Parathyroid adenoma (tissue), 2 donors: Measurements from ENCODE around the gene DNHD1.

Experiments
- H2AFZ ChIP-seq: fragments of 300-600 bp; sonication (generic); one replicate; pipeline ENCODE4 v1.7.0; 2017; ENCODE audit warnings: antibody characterized with exemption, mild to moderate bottlenecking
- H3K27ac ChIP-seq: fragments of 300-600 bp; sonication (generic); one replicate; pipeline ENCODE4 v1.7.0; 2017
- H3K27me3 ChIP-seq: fragments of 300-600 bp; sonication (generic); one replicate; pipeline ENCODE4 v1.7.0; 2017; ENCODE audit warnings: low read length; ENCODE audit not compliant: control insufficient read depth, insufficient read depth
- H3K36me3 ChIP-seq: fragments of 300-600 bp; sonication (generic); one replicate; pipeline ENCODE4 v1.7.0; 2017; ENCODE audit warnings: low read length; ENCODE audit not compliant: control insufficient read depth, insufficient read depth
- H3K4me1 ChIP-seq: fragments of 300-600 bp; sonication (generic); one replicate; pipeline ENCODE4 v1.7.0; 2017; ENCODE audit warnings: control low read depth
- H3K4me2 ChIP-seq: fragments of 300-600 bp; sonication (generic); one replicate; pipeline ENCODE4 v1.7.0; 2017; ENCODE audit warnings: low read length
- H3K4me3 ChIP-seq: fragments of 300-600 bp; sonication (generic); one replicate; pipeline ENCODE4 v1.7.0; 2017; ENCODE audit warnings: low read depth, low read length
- H3K79me2 ChIP-seq: fragments of 300-600 bp; sonication (generic); one replicate; pipeline ENCODE4 v1.7.0; 2017; ENCODE audit warnings: control low read depth
- H3K9ac ChIP-seq: fragments of 300-600 bp; sonication (generic); one replicate; pipeline ENCODE4 v1.7.0; 2017; ENCODE audit warnings: mild to moderate bottlenecking
- H3K9me3 ChIP-seq: fragments of 300-600 bp; sonication (generic); one replicate; pipeline ENCODE4 v1.7.0; 2017; ENCODE audit warnings: low read length; ENCODE audit not compliant: control insufficient read depth
- TF ChIP-seq, protein P1 (sequence below): fragments of 300-600 bp; sonication (generic); IDR thresholded peaks from one replicate; pipeline ENCODE4 v1.7.0; 2017; ENCODE audit warnings: antibody characterized with exemption, mild to moderate bottlenecking
- donor health status: primary hyperparathyroidism.

Gene DNHD1

DNA sequence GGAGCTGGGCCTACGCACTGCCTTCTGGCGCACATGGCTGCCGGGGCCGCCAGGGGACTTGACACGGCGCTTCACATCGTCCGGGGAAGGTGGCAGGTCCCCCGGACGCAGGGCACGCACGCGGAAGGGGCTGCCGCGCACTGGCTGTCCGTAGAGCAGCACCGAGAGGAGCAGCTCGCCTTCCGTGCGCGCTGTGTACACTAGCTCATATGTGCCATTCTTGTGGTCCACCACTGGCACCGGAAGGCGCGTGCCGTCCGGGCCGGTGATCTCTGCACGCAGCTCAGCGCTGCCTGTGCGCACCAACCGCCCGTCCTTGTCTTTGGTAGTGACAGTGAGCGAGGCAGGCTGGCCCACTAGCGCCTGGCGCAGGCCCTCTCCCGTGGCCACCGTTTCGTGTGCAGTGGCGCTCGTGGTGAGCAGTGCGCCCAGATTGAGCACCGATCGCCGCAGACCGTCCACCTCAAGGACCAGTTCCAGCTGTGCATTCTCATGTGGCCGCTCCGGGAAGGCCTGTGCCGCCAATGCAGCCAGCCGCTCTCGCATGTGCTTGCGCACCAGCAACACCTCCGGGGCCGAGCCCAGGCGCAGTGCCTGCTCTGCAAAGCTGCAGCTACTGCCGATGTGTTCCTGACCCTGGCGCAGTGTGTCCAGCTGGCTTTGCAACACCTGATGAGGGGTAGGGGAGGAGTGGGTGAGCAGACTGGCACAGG lies 40.6 kb upstream of the DNHD1 start:
- no peak overlapping the region for H3K4me2 ChIP-seq
- H3K9me3 ChIP-seq: no peaks in the 10 kb centered on the region
- no peaks in the 10 kb centered on the region for H3K4me1 ChIP-seq
- H3K4me3 ChIP-seq: no peak overlapping the region
- H3K27ac ChIP-seq: no peak overlapping the region
- no peaks in the 10 kb centered on the region for H3K36me3 ChIP-seq
- no peaks in the 10 kb centered on the region for H3K79me2 ChIP-seq
- H2AFZ ChIP-seq: no peak overlapping the region
- no peak overlapping the region for H3K9ac ChIP-seq
- no peaks in the 10 kb centered on the region for H3K27me3 ChIP-seq
- TF ChIP-seq, protein P1, sequence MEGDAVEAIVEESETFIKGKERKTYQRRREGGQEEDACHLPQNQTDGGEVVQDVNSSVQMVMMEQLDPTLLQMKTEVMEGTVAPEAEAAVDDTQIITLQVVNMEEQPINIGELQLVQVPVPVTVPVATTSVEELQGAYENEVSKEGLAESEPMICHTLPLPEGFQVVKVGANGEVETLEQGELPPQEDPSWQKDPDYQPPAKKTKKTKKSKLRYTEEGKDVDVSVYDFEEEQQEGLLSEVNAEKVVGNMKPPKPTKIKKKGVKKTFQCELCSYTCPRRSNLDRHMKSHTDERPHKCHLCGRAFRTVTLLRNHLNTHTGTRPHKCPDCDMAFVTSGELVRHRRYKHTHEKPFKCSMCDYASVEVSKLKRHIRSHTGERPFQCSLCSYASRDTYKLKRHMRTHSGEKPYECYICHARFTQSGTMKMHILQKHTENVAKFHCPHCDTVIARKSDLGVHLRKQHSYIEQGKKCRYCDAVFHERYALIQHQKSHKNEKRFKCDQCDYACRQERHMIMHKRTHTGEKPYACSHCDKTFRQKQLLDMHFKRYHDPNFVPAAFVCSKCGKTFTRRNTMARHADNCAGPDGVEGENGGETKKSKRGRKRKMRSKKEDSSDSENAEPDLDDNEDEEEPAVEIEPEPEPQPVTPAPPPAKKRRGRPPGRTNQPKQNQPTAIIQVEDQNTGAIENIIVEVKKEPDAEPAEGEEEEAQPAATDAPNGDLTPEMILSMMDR: no peak

DNA sequence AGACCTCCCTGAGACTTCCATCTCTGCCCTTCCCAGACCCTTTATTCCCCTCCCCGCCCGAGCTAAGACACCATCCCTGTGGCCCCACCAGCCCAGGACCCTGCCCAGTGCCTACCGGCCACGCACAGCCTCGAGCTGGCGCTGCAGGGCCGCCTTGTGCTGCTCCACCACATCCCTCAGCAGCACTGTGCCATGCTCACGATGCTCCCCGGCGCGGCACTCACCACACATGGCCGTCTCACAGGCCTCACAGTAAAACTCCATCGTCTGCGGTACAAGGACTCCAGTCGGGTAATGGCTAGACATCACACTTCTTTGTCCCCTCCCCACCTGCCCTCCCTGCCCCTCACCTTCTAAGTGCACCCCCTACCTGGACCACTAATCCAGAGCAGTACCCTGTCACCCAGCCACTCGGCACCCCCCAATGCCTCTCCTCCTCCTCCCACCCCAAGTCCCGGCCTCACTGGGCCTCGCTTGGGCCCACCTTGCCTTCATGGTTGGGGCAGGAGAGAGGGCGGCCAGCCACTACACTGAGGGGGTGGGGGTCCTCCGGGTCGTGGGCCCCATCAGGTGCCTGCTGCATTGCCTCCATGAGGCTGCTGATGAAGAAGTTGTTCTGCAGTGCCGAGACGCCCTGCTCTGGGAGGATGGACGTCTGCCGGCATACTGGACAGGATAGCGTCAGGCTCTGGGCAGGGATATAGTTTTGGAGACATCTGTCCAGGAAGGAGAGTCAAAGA lies 39.3 kb upstream of the DNHD1 start:
- H3K9me3 ChIP-seq: no peaks in the 10 kb centered on the region
- no peak overlapping the region for H3K4me2 ChIP-seq
- H3K9ac ChIP-seq: no peak overlapping the region
- H2AFZ ChIP-seq: no peak overlapping the region
- no peaks in the 10 kb centered on the region for H3K79me2 ChIP-seq
- H3K4me1 ChIP-seq: no peaks in the 10 kb centered on the region
- H3K27ac ChIP-seq: no peak overlapping the region
- TF ChIP-seq, protein P1: no peak
- H3K36me3 ChIP-seq: no peaks in the 10 kb centered on the region
- H3K27me3 ChIP-seq: no peaks in the 10 kb centered on the region
- no peak overlapping the region for H3K4me3 ChIP-seq

DNA sequence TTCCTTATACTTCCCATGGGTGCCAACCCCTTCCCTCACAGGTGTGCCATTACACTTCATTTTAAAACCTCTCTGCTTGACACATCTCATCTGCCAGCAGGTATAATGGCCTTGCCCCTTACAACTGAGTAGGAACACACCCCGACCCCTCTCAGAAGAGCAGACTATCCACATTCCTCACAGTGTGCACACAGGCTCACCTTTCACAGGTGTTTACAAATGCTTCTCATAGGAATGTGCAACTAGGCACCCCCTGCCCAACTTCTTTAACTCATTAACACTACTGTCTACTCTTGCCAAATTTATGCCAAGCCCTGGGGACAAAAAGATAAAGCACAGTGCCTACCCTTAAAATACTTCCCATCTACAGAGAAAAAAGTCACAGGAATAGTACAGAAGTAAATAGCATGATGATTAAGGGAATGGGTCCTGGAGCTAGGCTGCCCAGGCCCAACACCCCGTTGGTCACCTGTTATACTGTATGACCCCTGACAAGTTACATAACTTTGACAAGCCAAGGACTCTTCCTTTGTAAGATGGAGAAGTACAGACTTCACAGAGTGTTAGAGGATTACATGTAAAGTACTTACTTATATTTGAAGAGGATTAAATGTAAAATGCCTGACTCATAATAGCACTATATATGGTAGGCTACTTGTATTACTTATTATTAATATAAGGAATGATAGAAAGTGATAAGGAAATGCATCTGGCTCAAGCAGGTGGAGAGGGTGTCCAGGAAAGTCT lies 38.6 kb upstream of the DNHD1 start:
- Histone ChIP-seq H3K79me2 (no peaks in the 10 kb centered on the region), H3K4me3 (no peak overlapping the region), H2AFZ (no peak overlapping the region), H3K9ac (no peak overlapping the region), H3K36me3 (no peaks in the 10 kb centered on the region), H3K27ac (no peak overlapping the region), H3K9me3 (no peaks in the 10 kb centered on the region), H3K4me1 (no peaks in the 10 kb centered on the region), H3K27me3 (no peaks in the 10 kb centered on the region), H3K4me2 (no peak overlapping the region)
- TF ChIP-seq, protein P1: no peak

DNA sequence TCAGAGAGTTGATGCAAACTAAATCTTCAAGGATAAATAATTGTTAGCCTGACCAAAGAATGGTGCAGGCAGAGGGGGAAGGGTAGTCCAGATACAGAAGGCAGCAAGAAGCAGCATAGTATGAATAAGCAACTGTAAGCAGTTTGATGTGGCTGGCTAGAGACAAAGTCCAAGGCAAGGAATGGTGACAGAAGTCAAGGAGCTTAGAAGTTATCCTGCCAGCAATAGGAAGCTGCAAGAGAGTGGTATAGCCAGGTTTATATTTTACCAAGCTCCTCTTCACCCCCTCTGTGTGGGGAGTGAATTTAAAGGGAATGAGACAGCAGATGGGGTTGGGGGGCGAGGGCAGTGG lies 38.0 kb upstream of the DNHD1 start:
- no peak overlapping the region for H2AFZ ChIP-seq
- H3K27ac ChIP-seq: no peak overlapping the region
- H3K36me3 ChIP-seq: no peaks in the 10 kb centered on the region
- no peaks in the 10 kb centered on the region for H3K79me2 ChIP-seq
- no peak overlapping the region for H3K4me2 ChIP-seq
- H3K4me3 ChIP-seq: no peak overlapping the region
- no peaks in the 10 kb centered on the region for H3K4me1 ChIP-seq
- no peak overlapping the region for H3K9ac ChIP-seq
- no peaks in the 10 kb centered on the region for H3K9me3 ChIP-seq
- H3K27me3 ChIP-seq: no peaks in the 10 kb centered on the region
- TF ChIP-seq, protein P1: no peak
